Nasal cavity respiratory epithelium epithelial cell of viscerocranial mucosa (primary cell): ENCODE measurements around the gene KIF19. TPM values are rescaled to one million over a fixed set of nuclear protein-coding genes. Genes with fewer than 3 reads are reported as not detected.

Experiments used
- total RNA-seq: library from RNA; depleted of rRNA; stranded (reverse); fragments of >200 nt; gene quantifications from 2 replicates; pipeline ENCODE4 v1.2.3, GENCODE V29; 2014

KIF19 gene, protein sequence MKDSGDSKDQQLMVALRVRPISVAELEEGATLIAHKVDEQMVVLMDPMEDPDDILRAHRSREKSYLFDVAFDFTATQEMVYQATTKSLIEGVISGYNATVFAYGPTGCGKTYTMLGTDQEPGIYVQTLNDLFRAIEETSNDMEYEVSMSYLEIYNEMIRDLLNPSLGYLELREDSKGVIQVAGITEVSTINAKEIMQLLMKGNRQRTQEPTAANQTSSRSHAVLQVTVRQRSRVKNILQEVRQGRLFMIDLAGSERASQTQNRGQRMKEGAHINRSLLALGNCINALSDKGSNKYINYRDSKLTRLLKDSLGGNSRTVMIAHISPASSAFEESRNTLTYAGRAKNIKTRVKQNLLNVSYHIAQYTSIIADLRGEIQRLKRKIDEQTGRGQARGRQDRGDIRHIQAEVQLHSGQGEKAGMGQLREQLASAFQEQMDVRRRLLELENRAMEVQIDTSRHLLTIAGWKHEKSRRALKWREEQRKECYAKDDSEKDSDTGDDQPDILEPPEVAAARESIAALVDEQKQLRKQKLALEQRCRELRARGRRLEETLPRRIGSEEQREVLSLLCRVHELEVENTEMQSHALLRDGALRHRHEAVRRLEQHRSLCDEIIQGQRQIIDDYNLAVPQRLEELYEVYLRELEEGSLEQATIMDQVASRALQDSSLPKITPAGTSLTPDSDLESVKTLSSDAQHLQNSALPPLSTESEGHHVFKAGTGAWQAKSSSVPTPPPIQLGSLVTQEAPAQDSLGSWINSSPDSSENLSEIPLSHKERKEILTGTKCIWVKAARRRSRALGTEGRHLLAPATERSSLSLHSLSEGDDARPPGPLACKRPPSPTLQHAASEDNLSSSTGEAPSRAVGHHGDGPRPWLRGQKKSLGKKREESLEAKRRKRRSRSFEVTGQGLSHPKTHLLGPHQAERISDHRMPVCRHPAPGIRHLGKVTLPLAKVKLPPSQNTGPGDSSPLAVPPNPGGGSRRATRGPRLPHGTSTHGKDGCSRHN
- 0.07 TPM in 1 of 2 replicates, not detected in the other for total RNA-seq

DNA sequence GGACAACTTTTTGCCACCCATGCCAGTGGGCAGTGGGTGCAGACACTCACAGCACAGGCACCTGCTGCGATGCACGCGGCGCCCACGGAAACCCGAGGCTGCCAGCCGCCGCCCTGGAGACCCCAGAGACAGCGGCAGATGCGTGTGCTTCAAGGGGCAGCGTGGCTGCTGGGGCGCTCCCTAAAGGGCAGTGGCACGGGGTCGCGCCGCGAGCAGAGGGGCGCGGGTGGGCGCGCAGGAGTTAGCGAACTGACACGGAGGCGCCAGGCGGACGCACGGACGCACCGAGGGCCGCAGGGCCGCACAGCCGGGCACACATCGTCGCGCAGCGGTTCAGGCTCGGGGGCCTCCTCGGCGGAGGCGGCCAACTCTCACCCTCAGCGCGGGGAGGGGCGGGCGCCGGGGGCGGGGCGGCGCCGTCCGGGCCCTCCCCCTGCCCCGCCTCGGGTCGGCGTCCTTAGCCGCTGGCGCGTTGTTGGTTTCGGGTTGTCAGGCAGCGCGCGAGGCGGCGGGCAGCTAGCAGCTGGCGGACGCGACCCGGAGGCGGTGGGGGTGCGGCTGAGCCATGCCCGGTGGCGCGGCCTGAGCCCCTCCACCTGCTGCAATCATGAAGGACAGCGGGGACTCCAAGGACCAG, at the start of gene KIF19:
KIF19 (plus strand) TSS at position 484 of the 637 bp plus-strand sequence; CDS start at position 608, 124 bp downstream.

DNA sequence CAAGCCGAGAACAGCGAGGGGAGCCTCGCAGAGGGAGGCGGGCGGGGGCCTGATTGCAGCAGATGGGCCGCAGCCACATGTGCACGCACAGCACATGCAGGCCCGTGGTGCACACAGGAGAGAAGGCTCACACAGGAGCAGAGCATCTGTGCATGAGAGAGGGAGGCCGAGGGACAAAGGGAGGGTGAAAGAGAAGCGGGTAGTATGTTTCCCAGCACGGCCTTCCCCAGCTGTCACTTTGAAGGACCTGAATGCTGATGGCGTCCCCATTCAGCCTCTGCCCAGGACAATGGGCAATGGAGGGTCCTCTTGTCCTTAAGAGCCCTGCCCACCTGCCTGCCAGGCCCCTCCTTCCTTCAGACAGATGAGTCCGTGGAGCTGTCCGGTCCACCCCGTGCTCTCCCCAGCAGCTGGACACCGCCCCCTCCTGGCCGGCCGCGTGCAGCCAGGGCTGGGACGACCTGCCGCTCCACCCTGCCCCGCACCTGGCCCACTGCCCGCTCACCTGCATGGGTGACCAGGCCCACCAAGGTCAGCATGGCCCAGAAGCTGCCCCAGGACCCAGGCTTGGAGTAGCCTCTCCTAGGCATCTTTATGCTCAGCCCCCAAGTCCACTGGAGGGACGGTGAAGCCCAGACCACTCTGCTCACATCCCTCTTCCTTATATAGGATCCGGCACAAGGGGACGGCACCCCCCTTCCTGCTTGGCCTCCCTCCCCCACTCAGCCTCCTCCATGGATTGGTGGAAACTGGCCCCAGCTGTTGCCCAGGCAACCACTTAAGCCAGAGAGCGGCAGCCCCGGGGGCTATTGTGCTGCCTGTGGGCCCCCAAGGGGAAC, 35.4 kb downstream of the KIF19 start, which contains the start of gene BTBD17:
BTBD17 (minus strand) TSS at position 639 of the 839 bp plus-strand sequence; CDS start at position 590, 49 bp downstream.

DNA sequence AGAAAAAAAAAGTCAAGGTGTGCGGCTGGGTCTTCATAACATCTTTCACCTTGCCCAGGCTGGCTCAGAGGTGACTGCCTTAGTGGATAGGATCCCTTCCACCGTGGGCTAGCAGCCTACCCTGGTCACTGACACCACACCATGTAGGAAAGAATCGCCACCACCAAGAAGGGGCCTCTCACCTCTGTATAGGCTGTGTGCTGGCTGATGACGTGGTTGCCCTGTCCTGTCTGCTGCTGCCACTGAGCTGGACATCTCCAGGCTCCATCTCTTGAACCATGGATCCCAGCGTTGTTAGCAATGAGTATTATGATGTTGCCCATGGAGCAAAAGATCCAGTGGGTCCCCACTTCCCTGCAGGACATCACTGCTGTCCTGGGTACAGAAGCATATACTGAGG, 41.2 kb downstream of the KIF19 start, which contains the start of gene GPR142:
GPR142 (plus strand) TSS at position 301 of the 400 bp plus-strand sequence. CDS start 2,035 bp downstream, outside the sequence.

Other genes with a start within 250 kb of the KIF19 start
- gene RPL38, start 122.5 kb upstream of the KIF19 start, total RNA-seq: 1,302 and 1,753 TPM in 2 replicates
- gene TTYH2, start 112.7 kb upstream of the KIF19 start, total RNA-seq: 2.4 and 3.8 TPM in 2 replicates
- gene DNAI2, start 52.0 kb upstream of the KIF19 start, total RNA-seq: 0.07 TPM in 1 of 2 replicates, not detected in the other
- not detected in 2 replicates for gene BTBD17, start 35.6 kb downstream of the KIF19 start, total RNA-seq
- gene GPR142, start 41.3 kb downstream of the KIF19 start, total RNA-seq: not detected in 2 replicates
- gene GPRC5C, start 105.9 kb downstream of the KIF19 start, total RNA-seq: 7.2 and 80.2 TPM in 2 replicates
- gene CD300A, start 140.4 kb downstream of the KIF19 start, total RNA-seq: 0.07 TPM in 1 of 2 replicates, not detected in the other
- gene CD300LB, start 205.2 kb downstream of the KIF19 start, total RNA-seq: not detected in 2 replicates
- not detected in 2 replicates for gene CD300C, start 219.9 kb downstream of the KIF19 start, total RNA-seq
- gene CD300H, start 241.3 kb downstream of the KIF19 start, total RNA-seq: not detected in 2 replicates